GM19438 (cell line): ENCODE measurements around the gene MLLT3.
A peak's percentile ranks its signal among the peaks of the same experiment; 100 is the strongest.

ENCODE experiments used
- ATAC-seq: cut with Tn5 transposase; IDR thresholded peaks from one replicate; pipeline ENCODE4 v1.9.1; 2021; ENCODE audit warnings: low read depth; ENCODE audit not compliant: unreplicated experiment

MLLT3 gene

DNA sequence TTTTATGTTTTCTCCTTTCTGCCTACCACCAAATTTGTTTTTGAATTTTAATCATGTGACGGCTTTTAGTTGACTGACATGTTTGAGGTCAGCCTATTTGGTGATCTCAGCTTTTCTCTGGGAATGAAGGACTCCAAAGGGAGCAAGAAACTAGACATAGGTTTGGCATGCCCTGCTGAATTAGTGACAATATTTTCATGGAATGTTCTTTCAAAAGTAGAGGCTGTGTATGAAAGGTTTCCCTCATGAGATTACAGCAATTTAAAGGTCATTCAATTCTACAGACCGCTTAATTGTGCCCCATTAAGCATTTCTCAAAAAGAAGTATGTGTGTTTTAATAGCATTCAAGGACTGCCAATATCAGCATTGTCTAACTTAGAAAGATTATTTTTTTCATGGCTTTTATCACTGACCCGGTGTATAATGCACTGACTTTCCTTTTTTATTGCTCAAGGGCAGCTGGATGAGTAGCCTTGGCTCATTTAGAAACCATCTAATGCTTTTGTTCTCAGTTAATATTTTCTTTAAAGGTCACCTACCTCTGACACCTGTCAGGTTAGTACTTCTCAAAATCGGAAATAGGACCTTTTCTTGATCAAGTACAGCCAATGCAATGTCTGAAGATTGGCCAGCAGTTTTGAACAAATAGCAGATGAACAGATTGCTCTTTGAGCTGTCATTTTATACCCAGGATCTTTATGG lies 8.1 kb upstream of the MLLT3 start:
- ATAC-seq = no peak

DNA sequence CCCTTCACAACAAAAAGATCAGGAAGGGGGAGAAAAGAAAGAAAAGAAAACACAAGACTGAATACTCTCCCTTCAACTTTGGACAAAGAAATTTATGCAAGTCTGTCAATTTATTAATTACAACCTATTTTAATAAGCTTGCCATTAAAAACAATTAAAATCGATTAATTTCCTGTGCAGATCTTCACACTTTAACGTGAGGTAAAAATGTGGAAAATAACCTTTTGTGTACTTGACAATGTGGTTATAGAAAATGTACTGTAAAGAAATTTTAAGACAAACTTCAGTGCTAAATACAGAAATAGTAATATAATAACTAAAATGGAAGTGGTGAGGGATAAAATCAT lies 2.7 kb upstream of the MLLT3 start:
- no peak for ATAC-seq

- ATAC-seq = peak; percentile 21
Observed at GRCh38 chr9:20624201-20625002, 2.1 kb upstream of the MLLT3 start.

GRCh38 chr9:20623748-20624124 lies 1.4 kb upstream of the MLLT3 start:
- no peak for ATAC-seq

GRCh38 chr9:20623021-20623747 lies 885 bp upstream of the MLLT3 start:
- ATAC-seq = peak; percentile 2

DNA sequence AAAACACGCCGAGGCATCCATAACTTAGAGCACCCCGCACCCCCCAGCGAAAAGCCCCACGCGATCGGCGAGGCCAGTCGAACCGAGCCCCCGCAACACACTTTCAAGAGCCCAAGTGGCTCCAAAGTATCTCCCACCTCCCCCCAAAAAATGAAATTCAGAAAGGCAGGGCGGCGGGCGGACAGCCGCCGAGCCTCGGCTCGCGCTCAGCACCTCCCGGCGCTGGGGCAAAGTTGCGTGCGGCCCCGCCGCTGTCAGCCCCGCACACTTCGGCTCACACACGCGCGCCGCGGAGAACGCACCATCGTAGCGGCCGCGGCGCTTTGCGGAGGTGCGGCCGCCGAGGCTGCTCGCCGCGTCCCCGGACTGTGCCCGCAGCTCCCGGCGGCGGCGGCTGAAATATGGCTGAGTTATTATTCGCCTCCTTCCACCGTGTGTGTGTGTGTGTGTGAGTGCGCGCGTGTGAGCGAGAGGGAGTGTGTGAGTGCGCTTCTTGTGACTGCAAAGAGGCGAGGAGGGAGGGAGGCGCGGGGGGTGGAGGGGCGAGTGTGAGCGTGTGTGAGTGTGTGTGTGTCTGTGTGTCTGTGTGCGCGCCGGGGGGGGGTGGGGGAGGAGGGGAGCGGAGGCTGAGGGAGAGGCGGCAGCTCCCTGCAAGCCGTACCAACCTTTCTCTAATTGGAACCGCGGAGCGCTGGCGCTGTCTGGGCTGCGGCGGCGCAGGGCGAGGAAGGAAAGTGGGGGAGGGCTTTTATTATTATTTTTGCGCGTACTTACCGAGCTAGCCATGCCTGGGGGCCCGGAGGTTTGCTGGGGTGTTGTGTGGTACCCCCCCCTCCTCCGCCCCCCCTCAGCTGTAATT lies 599 bp downstream of the MLLT3 start:
- ATAC-seq = peak; percentile 13

GRCh38 chr9:20620650-20621470 lies 1.4 kb downstream of the MLLT3 start:
- ATAC-seq = no peak

DNA sequence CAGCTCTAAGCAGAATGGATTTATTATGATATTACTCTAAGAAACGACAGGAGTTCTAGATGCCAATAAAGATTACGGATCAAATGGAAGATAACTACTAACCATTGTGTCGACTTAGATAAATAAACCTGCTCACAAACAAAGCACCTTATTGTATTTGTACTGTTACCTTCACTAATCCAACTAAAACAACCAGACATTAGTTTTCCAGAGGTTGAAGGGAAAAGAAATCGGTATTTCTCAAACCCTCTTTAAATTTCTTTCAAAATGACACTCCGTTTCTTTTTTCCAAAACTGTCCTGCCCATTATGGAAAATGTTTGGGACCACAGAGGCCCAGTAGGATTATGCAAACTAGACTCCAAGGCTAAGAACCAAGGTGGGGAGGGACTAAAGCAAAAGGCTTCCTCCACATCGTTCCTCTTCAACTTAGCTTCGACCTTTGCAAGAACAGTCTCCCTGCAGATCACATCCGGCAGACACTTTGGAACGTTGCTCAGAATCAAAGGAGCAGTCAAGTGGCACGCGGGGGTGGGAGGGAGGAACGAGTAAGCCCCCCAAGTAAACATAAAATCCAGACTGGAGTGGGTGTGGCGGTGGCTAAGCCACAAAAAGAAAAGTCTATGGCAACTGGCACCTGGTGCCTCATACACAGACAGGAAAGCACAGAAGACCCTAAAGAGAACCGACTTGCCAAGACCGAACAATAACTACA lies 2.7 kb downstream of the MLLT3 start:
- no peak for ATAC-seq

DNA sequence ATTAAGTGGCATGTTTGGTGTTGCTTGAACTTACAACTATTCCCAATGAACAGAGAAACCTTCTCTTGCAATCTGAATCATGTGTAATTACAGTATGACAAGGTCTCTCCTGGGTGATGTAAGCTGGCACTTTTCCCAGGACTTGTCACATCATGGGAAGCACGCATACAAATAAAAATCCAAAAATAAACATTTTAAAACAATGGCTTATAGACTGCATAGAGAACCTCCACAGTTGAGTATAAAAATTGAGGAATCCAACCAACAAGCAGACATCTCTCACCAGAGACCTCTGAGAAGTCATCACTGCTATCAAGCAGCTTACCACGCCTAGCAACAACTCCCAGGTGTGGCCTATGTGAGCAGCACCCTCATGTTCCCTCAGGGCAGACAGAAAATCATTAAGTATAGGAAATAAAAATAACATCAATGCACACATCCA lies 3.9 kb downstream of the MLLT3 start:
- ATAC-seq = no peak

GRCh38 chr9:20616808-20617207 lies 5.5 kb downstream of the MLLT3 start:
- no peak for ATAC-seq

- ATAC-seq = no peak
Observed at GRCh38 chr9:20614602-20615216, 7.6 kb downstream of the MLLT3 start.

- no peak for ATAC-seq
Observed at GRCh38 chr9:20611691-20612287, 10.5 kb downstream of the MLLT3 start.

- no peak for ATAC-seq
Observed at GRCh38 chr9:20610591-20610990, 11.7 kb downstream of the MLLT3 start.

- ATAC-seq = no peak
Observed at GRCh38 chr9:20608582-20608981, 13.7 kb downstream of the MLLT3 start.

DNA sequence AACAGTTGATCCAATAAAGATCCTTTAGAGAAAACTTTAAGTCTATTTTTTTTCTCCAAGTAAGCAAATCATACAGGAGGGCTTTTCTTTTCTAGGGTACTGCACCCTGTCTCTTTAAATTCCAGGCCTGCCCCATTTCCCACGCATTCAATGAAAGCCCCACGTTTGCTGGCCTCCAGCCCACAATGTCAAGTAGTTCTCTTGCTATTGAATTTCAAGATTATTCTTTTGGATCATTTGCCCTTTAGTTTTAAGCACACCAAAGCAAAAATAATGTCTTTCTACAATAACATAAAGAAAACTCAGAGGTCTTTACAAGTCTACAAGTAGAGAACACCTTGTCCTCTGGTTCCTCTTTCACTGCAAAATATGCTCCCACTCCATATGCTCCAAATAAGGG lies 15.6 kb downstream of the MLLT3 start:
- no peak for ATAC-seq

- peak; percentile 77 for ATAC-seq
Observed at GRCh38 chr9:20604562-20604961, 17.7 kb downstream of the MLLT3 start.

- no peak for ATAC-seq
Observed at GRCh38 chr9:20603524-20604268, 18.6 kb downstream of the MLLT3 start.

DNA sequence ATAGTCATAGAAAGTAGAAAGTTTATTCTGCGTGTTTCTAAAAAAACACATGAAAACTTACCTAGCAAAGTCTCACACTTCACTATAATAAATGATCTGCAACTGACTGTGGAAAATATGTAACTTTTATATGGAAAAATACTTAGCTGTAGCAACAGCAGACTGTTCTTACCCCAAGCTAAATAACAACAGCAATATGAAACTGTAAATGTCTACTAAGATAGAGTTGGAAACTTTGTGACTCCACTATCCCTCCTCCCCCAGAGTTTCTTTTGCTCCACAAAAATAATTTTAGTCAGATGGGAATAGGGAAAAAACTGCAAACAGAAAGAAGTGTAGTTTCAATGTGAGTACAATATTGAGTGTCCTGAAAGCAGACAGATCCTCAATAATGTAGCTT lies 21.0 kb downstream of the MLLT3 start:
- no peak for ATAC-seq
